NCI-H345 (cell line): Measurements from ENCODE around the gene COMP.

Source experiments
- DNase-seq: peaks from one replicate; lab custom pipeline; 2025; lab: John Stamatoyannopoulos, UW

COMP gene

GRCh38 chr19:18803550-18804138 is 12.5 kb upstream of the COMP start:
- no peak for DNase-seq

- DNase-seq = no peak
These were observed 11.2 kb upstream of the COMP start for GRCh38 chr19:18802354-18802753.

DNA sequence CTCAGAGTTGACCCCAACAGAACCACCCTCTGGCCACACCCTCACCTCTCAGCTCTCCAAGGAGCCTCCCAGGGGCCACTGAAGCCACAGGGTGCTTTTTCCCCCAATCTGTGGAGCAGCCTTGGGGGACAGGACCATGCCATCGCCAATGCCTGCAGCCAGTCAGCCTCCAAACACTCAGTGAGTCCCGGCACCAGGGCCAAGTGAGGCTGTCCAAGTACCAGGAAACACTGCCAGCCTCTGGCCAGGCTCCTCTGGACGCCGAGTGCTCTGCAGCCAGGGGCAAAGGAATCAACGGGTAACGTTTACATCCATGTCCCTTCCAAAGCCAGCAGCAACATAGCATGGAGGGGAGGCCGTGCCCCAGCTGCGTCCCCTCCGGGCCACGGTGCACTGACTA is 9.5 kb upstream of the COMP start:
- no peak for DNase-seq

DNA sequence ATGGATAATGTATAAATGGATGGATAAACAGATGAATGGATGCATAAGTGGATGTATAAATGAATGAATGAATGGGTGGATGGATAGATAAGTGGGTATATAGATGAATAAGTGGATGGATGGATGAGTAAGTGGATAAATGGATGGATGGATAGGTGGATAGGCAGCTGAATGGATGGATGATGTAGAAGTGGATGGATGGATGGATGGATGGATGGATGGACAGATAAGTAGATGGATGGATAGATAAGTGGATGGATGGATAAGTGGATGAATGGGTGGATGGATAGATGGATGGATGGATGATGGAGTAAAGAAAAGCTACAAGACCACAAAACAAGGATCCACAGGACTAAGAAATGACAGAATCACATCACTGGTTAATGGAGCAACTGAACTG is 9.0 kb upstream of the COMP start:
- DNase-seq = no peak

DNA sequence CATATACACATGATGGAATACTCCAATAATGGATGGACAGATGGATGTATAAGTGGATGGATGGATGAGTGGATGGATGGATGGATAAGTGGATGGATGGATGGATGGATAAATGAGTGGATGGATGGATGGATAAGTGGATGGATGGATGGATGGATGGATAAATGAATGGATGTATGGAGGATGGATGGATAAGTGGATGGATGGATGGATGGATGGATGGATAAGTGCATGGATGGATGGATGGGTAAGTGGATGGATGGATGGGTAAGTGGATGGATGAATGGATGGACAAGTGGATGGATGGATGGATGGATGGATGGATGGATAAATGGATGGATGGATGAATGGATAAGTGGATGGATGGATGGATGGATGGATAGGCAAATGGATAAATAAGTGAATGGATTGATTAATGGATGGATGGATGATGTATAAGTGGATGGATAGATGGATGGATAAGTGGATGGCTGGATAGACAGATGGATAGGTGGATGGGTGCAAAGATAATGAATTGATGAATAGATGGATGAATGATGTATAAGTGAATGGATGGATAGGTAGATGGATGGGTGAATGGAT is 8.4 kb upstream of the COMP start:
- DNase-seq = no peak

DNA sequence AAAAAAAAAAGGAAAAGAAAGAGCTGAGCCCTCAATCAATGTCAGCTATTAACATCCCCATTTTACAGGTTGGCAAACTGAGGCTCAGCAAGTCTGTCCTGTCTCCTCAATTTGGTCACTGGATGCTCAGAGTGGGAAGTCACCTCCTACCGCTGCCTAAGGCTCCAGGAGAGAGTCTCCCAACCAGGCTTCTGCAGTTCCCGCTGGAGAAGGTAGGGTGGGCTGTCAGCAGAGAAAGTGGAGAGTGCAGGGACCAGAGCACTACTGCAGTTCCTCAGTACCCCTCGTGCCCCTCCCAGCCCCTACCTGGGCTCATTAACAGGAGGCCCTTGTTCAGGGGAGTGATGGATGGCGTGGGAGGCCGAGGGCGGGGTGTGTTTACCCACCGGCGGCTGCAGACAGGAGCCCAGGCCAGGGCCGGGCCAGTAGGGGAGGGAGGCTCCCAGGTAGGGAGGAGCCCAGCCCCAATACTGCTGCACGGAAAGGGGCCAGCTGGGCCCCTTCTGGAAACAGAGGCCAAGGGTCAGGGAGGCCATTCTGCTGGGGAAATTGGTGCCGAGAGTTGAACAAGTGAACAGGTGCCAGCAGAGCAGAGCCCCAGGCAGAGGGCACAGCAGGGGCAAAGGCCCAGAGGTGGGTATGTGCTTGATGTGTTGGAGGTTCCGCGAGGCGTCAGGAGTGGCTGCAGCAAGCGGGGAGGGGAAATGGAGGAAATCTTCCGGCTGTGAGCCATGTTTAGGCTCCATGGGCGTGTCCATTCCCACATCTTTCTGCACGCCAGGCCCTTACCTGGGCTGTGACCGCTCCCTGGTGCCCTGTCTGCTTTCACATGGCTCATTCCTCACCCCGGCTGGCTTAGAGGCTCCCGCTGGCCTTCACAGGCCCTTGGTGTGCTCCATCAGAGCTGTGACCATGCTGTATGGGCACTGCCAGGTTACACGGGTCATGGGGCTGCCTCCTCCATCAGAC is 7.6 kb upstream of the COMP start:
- DNase-seq = no peak

GRCh38 chr19:18796239-18796638 is 5.1 kb upstream of the COMP start:
- DNase-seq = no peak

DNA sequence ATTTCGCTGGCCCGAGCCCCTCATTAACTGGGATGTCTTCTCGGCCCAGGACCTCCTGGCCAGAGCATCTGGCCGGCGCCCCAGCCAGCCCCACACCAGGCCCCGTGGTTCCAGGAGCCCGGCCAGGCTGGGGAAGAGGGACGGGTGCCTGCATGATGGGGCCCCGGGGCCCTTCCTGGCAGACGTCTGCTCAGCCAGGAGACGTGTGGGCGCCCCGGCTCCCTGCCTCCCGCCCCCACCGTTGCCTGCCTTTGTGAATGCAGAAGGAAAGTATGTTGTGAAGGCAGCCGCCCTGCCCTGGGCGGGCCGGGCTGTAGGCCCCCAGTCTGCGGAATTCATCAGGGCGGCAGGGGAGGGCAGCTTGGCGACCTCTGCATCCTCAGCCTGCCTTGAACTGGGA is 4.4 kb upstream of the COMP start:
- DNase-seq = no peak

- DNase-seq = no peak
These were observed 3.6 kb upstream of the COMP start for GRCh38 chr19:18794692-18795091.

DNA sequence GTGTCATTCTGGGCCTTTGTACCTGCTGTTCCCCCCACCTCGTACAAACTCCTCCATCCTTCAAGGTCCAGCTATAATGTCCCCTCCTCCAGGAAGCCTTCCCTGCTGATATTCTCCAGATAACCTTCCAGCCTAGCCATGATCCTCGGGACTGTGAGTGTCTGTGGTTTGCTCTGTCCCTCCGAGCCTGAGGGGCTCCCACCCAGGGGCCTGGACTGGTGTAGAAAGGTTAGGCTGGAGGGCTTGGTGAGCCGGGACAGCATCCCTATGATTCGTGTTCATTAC is 2.9 kb upstream of the COMP start:
- DNase-seq = no peak

DNA sequence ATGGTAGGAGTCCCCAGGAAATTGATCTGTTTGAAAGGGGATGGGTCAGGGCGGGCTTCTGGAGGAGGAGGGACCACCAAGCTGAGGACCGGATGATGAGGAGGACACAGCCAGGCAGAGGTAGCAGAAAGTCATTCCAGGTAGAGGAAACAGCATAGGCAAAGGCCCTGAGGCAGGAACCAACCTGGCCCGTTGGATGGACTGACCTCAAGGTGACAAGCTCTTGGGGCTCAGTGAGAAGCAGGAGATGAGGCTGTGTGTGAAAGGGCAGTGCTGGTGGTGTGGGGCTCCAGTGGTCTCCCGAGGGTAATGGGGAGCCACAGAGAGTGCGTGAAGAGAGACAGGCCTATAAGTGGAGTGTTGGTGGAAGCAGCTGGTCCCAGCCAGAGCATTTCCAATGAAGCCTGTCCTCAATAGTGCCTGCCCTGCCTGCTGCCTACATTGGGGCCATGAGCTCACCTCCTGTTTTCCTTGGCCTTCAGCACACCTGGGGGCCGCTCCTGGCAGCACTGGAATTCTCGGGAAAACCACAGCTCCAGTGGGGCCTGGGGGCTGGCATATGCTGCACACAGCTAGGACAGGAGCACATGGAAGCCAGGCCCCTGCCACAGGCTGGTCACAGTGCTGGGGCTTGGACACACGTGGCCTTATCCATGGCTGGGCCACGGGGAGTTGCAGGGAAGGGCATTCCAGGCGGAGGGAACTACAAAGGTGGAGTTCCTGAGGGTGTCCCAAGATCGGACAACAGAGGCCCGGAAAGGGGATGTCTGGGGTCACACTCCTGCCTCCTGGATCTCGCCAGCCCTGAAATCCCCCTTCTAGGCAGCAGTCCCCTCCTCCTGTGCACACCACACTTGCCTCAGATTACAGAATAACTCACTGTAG is 2.3 kb upstream of the COMP start:
- DNase-seq = no peak

DNA sequence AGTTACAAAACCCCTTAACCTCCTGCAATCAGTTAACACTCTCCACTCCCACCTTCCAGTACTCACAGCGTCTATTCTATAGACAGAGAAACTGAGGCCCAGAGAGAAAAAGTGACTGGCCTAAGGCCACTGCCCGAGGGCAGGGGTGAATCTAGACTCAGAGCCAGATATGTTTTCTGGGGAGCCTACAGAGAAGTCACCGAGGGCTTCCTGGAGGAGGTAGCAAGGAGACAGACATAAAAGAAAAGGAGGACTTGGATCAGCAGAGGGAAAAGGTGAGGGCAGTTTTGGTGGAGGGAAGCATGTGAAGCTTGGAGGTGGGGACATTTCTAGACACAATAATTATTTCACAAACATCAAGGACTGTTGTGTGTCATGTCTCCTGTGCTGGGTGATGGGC is 1.6 kb upstream of the COMP start:
- no peak for DNase-seq

GRCh38 chr19:18791315-18791678 is 192 bp upstream of the COMP start:
- DNase-seq = no peak

GRCh38 chr19:18789883-18790565 is 1.1 kb downstream of the COMP start:
- DNase-seq = no peak

- DNase-seq = no peak
These were observed 1.7 kb downstream of the COMP start for GRCh38 chr19:18789422-18789869.

GRCh38 chr19:18788529-18789421 is 2.3 kb downstream of the COMP start:
- DNase-seq = no peak

- DNase-seq = no peak
These were observed 5.7 kb downstream of the COMP start for GRCh38 chr19:18785179-18786124.

DNA sequence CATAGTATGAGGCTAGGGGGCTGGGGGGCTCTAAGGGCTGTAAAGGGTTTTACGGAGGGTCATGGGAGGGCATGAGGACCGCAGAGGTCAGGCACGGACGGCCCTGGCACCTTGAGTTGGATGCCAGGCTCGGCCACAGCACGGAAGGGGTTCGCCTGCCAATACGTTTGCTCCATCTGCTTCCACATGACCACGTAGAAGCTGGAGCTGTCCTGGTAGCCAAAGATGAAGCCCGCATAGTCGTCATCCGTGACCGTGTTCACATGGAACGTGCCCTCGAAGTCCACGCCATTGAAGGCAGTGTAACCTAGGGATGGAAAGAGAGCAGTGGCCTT is 6.4 kb downstream of the COMP start:
- DNase-seq = no peak

DNA sequence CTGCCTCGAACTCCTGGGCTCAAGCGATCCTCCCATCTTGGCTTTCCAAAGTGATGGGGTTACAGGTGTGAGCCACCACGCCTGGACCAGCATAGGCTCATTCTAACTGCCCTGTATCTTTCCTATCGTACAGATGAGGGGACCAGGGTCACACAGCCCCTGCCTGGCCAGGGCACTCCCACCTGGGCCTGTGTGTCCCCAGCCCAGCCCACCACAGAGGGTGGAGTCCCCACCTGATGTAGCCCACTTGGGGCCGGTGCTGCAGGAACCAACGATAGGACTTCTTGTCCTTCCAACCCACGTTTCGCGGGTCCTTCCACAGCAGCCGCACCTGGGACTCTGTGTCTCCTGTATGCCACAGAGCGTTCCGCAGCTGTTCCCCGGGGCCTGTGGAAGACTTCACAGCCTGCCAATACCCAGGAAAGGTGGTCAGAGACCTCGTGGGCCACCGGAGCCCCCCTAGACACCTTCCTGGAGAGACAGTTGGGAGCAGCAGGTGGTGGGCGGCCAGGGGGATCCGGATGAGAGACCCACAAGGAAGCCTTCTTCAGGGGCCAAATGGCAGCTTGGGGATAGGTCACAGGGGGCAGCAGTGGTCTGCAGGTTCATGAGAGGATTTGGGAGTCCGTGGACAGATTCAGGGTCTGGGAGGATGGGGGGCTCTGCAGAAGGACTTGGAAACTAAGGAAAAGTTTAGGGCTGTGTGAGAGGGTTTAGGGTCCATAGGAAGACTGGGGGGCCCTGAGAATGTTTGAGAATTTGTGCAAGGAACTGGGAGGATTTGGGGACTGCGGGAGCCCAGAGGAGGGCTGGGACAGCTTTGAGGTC is 6.9 kb downstream of the COMP start:
- no peak for DNase-seq
